ENCODE data around the gene SLC5A11.
"Not testable (repeated sequence)": the region's sequence is repeated elsewhere in the genome, so short reads cannot be mapped to it uniquely, and the experiment has no call there.

The SLC5A11 gene

GRCh38 chr16:24834459-24835335 is 11.1 kb upstream of the SLC5A11 start:
- DNase-seq: no peak

GRCh38 chr16:24836836-24837235 is 8.9 kb upstream of the SLC5A11 start:
- DNase-seq: no peak

GRCh38 chr16:24837969-24838368 is 7.8 kb upstream of the SLC5A11 start:
- no peak for DNase-seq

GRCh38 chr16:24838554-24839266 is 7.1 kb upstream of the SLC5A11 start:
- no peak for DNase-seq

GRCh38 chr16:24839347-24839972 is 6.3 kb upstream of the SLC5A11 start:
- DNase-seq: no peak

- no peak for DNase-seq
Measured at GRCh38 chr16:24841291-24841690, 4.5 kb upstream of the SLC5A11 start.

- DNase-seq: no peak
Measured at GRCh38 chr16:24844101-24845030, 1.4 kb upstream of the SLC5A11 start.

GRCh38 chr16:24845031-24845365 is 765 bp upstream of the SLC5A11 start:
- DNase-seq: not testable (repeated sequence)

GRCh38 chr16:24846548-24847357 is 990 bp downstream of the SLC5A11 start:
- DNase-seq: no peak

GRCh38 chr16:24847358-24847664 is 1.5 kb downstream of the SLC5A11 start:
- no peak for DNase-seq

GRCh38 chr16:24848065-24848464 is 2.3 kb downstream of the SLC5A11 start:
- no peak for DNase-seq

GRCh38 chr16:24849641-24850040 is 3.9 kb downstream of the SLC5A11 start:
- no peak for DNase-seq

GRCh38 chr16:24850289-24850938 is 4.7 kb downstream of the SLC5A11 start:
- DNase-seq: peak in 1 of 5 donors; percentile 18

- peak in 1 of 5 donors; percentile 43 for DNase-seq
Measured at GRCh38 chr16:24851700-24852099, 5.9 kb downstream of the SLC5A11 start.

GRCh38 chr16:24852281-24852721 is 6.5 kb downstream of the SLC5A11 start:
- no peak for DNase-seq

- DNase-seq: no peak
Measured at GRCh38 chr16:24853169-24853824, 7.5 kb downstream of the SLC5A11 start.

- no peak for DNase-seq
Measured at GRCh38 chr16:24853830-24854229, 8.1 kb downstream of the SLC5A11 start.

- DNase-seq: no peak
Measured at GRCh38 chr16:24854607-24855171, 8.9 kb downstream of the SLC5A11 start.

GRCh38 chr16:24855678-24856077 is 9.9 kb downstream of the SLC5A11 start:
- DNase-seq: no peak

GRCh38 chr16:24856871-24857270 is 11.1 kb downstream of the SLC5A11 start:
- not testable (repeated sequence) for DNase-seq
